Vagina (tissue), 2 donors: ENCODE measurements around the gene IGFN1.

Experiments used
- POLR2AphosphoS5 ChIP-seq, 2 donors: sonication (generic); formaldehyde crosslinking; IDR thresholded peaks; one replicate each; pipeline ENCODE4 v1.9.0; 2017; ENCODE audit warnings: antibody characterized with exemption in 2 of 2, mild to moderate bottlenecking in 2 of 2, low read depth in 1 of 2; ENCODE audit not compliant: insufficient read depth in 1 of 2
- TF ChIP-seq, protein P1 (sequence below), 3 experiments: fragments of 450-650 bp in 2 of 3; fragments of 200-600 bp in 1 of 3; sonication (generic) in 1 of 3; IDR thresholded peaks; one replicate each; pipeline ENCODE4 v1.5.1; 2017 to 2019; ENCODE audit warnings: antibody characterized with exemption in 3 of 3, mild to moderate bottlenecking in 2 of 3, moderate library complexity in 2 of 3

DNA sequence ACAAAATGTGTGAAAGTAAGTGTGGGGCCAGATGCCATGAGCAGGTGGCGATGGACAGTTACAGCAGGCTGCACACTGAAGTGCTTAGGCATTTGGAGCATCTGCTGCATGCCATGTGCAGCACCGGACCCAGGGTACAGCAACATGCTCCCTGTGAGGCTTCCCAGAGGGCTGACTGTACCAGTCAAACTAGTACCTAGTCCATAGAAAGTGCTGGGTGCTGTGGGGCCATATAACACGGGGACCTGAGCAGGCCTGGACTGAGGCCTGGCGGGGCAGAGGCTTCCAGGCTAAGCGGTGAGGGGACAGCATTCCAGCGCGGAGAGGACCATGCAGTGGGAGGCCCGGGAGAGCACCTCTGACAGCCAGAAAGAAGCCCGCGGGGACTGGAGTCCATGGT is 62.8 kb downstream of the IGFN1 start:
- TF ChIP-seq, protein P1, sequence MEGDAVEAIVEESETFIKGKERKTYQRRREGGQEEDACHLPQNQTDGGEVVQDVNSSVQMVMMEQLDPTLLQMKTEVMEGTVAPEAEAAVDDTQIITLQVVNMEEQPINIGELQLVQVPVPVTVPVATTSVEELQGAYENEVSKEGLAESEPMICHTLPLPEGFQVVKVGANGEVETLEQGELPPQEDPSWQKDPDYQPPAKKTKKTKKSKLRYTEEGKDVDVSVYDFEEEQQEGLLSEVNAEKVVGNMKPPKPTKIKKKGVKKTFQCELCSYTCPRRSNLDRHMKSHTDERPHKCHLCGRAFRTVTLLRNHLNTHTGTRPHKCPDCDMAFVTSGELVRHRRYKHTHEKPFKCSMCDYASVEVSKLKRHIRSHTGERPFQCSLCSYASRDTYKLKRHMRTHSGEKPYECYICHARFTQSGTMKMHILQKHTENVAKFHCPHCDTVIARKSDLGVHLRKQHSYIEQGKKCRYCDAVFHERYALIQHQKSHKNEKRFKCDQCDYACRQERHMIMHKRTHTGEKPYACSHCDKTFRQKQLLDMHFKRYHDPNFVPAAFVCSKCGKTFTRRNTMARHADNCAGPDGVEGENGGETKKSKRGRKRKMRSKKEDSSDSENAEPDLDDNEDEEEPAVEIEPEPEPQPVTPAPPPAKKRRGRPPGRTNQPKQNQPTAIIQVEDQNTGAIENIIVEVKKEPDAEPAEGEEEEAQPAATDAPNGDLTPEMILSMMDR (IDR thresholded peaks at IDR 0.05), result no peak
- TF ChIP-seq POLR2AphosphoS5 (IDR thresholded peaks at IDR 0.05; ENCODE audit: insufficient read depth in 1 of 2, low read depth in 1 of 2), result no peak
